GM23248 (cell line): Measurements from ENCODE around the gene LUZP1.

Source experiments
- EZH2 ChIP-seq: fragments of 200-600 bp; sonication (generic); IDR thresholded peaks from 2 replicates; pipeline ENCODE4 v1.6.1; 2018; ENCODE audit warnings: antibody characterized with exemption, mild to moderate bottlenecking; ENCODE audit not compliant: insufficient read depth, poor library complexity, severe bottlenecking
- EZH2phosphoT487 ChIP-seq: fragments of 200-600 bp; sonication (generic); IDR thresholded peaks from 2 replicates; pipeline ENCODE4 v1.6.1; 2018; ENCODE audit warnings: antibody characterized with exemption, moderate library complexity, mild to moderate bottlenecking, low read depth; ENCODE audit not compliant: insufficient read depth

GRCh38 chr1:23169195-23169575, 529 bp upstream of the LUZP1 start:
- TF ChIP-seq EZH2phosphoT487 (no peak), EZH2 (no peak)
